GM18519 (cell line): Measurements from ENCODE around the gene KCNG3.

Experiments used
- ATAC-seq: cut with Tn5 transposase; IDR thresholded peaks from one replicate; pipeline ENCODE4 v1.9.1; 2021; ENCODE audit warnings: mild to moderate bottlenecking, moderate library complexity; ENCODE audit not compliant: unreplicated experiment, low FRiP score

KCNG3 gene

GRCh38 chr2:42486145-42486906 is 7.5 kb downstream of the KCNG3 start:
- no peak for ATAC-seq

- no peak for ATAC-seq
These were observed 13.4 kb downstream of the KCNG3 start for GRCh38 chr2:42480402-42480801.

DNA sequence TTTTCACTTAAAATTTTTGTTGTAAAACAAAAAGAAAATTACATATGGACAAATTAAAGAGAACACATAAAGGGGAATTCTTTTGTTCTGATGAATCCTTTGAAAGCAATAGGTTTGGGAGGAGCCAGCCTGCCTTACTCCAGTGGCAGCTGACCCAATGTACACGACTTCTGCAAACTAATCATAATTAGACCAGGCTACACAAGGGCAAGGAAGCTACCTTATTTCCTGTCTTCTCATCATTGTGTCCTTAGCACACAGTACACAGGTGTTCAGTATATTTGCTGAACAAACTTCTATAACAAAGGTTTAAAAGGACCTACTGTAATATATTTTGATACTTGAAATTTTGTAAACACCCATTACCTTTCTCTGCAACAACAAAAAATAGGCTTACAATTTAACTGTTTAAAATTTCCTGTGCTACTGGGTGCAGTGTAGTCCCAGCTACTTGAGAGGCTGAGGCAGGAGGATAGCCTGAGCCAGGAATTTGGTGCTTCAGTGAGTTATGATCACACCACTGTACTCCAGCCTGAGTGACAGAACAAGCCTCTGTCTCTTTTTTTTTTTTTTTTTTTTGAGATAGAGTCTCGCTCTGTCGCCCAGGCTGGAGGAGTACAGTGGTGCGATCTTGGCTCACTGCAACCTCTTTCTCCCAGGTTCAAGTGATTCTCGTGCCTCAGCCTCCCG is 18.9 kb downstream of the KCNG3 start:
- ATAC-seq, result no peak

DNA sequence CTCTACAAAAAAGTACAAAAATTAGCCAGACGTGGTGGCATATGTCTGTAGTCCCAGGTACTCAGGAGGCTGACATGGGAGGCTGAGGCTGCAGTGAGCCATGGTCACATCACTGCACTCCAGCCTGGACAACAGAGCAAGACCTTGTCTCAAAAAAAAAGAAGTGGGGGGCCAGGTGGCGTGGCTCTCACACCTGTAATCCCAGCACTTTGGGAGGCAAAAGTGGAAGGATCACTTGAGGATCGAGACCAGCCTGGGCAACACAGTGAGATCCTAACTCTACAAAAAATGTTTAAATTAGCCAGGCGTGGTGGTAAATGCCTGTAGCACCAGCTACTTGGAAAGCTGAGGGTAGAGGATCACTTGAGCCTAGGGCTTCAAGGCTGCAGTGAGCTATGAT is 23.1 kb downstream of the KCNG3 start:
- no peak for ATAC-seq

DNA sequence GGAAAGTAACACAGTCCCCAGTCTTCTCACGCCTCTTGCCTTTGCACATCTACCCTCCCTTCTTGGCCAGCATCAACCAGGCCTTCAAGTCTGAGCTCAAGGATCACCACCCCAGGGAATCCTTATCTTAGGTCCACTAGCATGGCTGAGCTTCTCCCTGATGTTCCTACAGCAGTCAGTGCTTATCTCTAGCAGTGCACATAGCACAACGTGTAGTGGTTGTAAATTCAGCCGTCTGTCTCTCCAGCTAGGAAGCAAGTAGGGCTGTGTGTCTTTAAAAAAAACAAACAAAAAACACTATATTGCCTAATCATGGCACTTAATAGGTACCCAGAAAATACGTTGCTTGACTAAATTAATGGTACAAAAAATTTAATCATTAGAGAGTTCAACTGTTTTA is 29.2 kb downstream of the KCNG3 start:
- no peak for ATAC-seq

GRCh38 chr2:42463570-42463969 is 30.2 kb downstream of the KCNG3 start:
- no peak for ATAC-seq

DNA sequence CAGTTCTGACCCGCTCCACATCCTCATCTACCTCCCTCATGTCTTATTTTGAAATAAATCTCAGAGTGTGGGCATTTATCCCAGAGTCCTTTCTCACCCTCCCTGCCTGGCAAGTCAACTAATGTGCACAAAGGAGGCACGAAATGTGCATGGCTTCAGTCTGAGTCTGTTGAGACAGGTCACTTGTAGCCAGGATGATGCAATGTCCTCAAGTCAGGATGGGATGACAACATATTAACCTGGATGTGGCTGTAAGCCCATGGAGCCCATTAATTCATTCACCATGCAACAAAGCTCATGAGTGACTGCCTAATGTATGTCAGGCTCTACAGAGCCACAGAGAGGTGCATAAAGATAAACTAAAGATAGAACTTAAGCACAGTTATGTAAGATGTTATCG is 34.5 kb downstream of the KCNG3 start:
- ATAC-seq, result no peak

DNA sequence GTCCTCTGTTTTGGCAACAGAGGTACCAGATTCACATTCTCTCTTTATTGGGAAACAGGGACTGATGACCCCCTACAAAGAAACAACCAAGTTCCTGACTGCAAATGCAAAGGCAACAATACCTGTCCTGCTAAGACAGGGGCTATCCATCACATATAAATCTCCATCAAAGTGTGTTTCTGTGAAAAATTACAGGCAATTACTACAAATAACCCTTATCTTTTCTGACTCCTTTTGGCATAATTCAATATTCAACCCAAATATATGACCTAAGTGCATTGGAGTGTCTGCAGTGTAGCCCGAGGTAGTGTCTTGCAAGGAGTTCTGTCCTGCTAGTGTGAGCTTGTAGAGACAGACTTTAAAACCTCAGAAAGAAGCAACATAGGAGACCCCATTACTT is 35.4 kb downstream of the KCNG3 start:
- no peak for ATAC-seq

DNA sequence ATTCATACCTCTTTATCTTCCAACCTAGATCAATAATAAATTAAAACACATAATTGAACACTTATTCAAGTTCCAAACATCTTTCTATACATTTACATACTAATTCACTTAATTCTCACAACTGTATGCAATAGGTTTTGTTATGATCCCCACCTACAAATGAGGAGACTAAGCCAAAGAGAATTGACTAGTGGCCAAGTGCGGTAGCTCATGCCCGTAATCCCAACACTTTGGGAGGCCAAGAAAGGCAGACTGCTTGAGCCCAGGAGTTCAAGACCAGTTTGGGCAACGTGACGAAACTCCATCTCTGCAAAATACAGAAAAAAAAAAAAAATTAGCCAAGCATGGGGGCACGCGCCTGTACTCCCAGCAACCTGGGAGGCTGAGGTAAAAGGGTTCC is 36.8 kb downstream of the KCNG3 start:
- ATAC-seq, result no peak

- ATAC-seq, result no peak
These were observed 37.5 kb downstream of the KCNG3 start for GRCh38 chr2:42456126-42456839.

DNA sequence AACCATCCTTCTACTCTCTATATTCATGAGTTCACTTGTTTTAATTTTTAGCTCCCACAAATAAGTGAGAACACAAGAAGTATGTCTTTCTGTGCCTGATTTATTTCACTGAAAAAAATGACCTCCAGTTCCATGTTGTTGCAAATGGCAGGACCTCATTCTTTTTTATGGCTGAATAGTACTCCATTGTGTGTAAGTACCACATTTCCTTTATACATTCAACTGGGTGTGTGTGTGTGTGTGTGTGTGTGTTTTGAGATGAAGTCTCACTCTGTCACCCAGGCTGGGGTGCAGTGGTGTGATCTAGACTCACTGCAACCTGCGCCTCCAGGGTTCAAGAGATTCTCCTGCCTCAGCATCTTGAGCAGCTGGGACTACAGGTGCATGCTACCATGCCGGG is 41.2 kb downstream of the KCNG3 start:
- no peak for ATAC-seq

- no peak for ATAC-seq
These were observed 43.6 kb downstream of the KCNG3 start for GRCh38 chr2:42450136-42450535.

GRCh38 chr2:42449163-42450087 is 44.4 kb downstream of the KCNG3 start:
- ATAC-seq, result no peak

DNA sequence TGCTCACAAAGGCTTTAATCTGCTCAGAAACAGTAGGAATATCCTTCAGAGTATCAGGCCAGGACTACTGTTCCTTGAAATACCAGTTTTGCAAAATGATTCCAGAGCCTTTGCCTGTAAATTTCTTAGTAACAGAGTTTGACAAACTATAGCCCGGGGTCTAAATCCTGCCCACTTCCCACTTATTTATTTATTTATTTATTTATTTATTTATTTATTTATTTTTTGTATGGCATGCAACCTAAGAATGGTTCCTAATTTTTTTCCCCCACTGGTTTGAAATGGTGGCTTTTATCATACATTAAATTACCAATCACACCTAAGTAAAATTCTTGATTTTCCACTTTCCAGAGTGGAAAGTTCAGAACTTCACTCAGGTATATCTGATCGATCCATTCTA is 45.6 kb downstream of the KCNG3 start:
- no peak for ATAC-seq

GRCh38 chr2:42446503-42447271 is 47.1 kb downstream of the KCNG3 start:
- no peak for ATAC-seq

GRCh38 chr2:42443718-42444399 is 49.9 kb downstream of the KCNG3 start:
- no peak for ATAC-seq

DNA sequence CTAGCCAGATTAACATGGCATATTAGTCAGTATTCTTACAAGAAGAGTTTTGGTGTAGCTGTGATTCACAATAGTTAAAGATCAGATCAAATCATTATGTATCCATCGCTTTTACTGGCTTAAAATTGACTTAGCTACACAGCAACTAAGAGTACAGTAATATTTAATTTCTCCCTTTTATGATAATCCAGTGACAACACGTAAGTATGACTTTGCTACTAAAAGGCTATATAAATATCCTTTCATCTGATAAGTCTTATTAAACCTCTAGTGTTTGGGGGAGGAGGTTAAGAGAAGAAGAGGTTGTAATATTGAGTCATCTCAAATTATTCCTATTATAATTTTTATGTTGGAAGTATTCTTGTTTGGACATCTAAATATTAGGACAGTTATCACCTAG is 51.0 kb downstream of the KCNG3 start:
- ATAC-seq, result no peak

DNA sequence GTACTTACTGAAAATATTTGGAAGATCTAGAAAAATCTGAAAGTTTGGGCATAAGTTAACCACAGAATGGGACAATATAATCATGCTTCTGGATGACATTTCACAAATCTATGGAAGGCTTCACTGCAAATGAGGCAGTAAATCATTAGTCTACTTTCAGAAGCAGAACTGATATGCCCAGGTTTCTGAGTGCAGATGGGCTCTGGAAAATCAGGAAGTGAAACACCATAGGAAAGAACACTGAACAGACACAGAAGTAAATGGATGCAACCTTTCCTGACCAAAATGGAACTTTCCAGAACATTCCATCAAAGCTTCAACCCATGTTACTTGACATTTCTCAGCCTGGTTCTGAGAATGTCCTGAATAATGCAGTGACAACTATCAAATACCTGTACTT is 55.1 kb downstream of the KCNG3 start:
- no peak for ATAC-seq

- ATAC-seq, result no peak
These were observed 57.4 kb downstream of the KCNG3 start for GRCh38 chr2:42436370-42436769.
